Measurements from ENCODE around the gene RIMBP2.
"Not testable (repeated sequence)": the region's sequence is repeated elsewhere in the genome, so short reads cannot be mapped to it uniquely, and the experiment has no call there.

RIMBP2 gene

DNA sequence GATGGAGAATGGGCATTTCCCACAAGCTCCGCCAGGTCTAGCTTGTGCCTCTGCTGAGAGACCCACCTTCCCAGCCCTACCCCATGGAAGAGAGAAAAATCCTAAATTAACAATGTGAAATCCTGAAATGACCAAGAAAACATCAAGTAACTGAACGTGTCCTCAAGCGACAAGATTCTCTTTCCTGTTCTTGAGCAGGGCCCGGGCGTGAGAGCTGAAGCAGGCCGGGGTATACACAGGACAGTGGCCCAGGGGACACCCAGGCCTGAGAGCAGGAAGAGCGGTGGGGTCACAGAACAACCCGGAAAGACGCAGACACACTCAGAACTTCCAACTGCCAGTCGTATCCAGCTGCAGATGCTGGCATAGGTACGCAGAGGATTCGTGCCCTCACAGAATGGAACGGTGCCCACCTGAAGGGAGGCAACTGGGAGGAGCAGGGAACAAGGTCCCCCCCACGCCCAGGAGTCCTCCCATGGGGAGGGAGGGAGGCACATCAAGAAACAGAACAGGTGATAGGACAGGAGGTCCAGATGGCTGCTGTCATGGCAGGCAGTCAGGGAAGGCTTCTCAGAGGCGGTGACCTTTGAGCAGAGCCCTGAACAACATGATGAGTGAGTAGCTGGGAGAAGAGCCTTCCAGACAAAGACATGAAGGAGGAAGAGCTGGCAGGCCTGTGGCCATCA lies 9.1 kb downstream of the RIMBP2 start:
- DNase-seq (ENCODE audit: low read depth in 2 of 2), result no peak

DNA sequence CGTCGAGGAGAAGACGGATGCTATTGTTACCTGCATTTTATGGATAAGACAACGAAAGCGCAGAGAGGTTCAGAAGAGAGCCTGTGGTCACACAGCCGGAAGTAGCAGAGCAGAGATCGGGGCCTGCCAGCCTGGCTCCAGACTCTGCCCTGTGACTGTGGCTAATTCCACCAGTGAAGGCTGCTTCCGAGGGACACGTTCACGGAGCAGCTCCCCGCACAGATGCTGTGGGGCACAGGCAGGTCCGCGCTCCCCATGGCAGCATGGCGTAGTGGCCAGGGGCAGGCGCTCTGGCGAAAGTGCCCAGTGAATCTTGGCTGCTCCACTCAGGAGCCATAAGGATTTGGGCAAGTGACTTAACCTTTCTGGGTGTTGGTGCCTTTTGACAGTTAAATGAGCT lies 9.8 kb downstream of the RIMBP2 start:
- DNase-seq (ENCODE audit: low read depth in 2 of 2), result no peak

DNA sequence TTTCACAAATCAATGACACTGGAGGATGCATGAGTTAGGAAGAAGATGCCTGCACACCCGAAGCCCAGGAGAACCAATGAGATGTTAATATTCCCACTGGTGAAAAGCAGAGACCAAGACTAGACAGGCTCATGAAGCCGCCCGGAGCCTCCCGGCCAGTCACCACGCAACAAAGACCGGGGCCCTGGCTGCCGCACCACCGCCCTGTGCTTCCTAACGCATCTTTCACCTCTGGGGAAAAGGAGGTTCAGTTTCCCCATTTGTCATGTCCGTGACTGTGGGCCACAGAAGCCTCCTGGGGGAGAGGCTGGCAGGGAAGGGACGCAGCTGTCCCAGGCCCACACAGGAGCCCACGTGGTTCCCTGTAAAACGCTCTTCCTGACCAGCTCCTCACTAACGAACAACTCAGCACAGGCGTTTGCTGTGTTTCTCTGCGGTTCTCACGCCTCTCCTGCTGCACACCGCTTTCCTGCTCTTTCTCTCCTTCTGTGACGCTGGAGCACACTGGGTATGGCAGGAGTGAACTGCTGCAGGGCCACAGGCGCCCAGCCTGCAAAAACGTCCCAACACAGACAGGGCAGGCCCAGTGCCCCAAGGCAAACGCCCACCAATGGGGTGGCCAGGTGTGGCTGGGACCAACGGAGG lies 10.8 kb downstream of the RIMBP2 start:
- DNase-seq (ENCODE audit: low read depth in 2 of 2), result no peak

DNA sequence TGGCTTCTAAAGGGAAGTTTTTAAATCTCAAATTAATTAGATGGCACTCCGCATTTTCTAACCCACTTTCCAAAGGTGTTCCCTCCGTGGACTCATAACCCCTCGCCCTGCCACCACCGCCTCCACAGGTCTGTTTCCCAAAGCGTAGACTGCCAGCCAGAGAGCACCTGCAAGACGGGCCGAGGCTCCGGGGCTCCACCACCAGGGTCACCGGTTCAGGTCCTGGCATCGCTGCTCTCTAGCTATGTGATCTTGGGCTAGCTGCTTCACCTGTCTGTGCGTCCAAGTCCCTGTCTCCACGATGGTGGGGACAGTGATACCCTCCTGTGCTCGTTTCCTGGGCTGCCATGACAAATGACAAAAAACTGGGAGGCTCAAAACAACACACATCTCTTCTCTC lies 11.5 kb downstream of the RIMBP2 start:
- no peak for DNase-seq (ENCODE audit: low read depth in 2 of 2)

DNA sequence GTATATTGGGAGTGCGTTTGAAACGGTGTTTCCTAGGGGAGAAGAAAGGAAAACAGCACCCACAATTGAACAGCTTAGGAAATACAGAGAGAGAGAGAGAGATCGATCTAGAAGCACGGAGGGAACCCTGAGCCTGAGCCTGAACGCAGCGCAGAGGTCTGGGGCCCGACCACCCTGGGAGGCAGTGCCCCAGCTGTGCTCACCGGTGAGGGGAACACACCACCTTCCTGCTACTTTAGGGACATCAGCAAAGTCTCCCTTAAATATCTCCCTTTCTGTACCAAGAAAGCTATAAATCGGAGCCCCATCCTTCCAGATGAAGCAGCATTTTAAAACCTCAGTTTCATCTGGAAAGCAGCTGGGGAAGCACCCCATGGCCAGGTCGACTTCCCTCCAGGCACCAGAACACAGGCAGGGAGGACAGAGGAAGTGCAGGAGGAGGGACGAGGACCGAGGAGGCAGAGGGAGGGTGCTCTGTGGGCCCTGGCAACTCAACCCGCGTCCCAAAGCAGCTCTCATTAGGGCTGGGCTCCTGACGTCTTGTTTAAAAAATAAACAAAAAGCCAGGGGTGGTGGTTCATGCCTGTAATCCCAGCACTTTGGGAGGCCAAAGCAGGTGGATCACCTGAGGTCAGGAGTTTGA lies 12.2 kb downstream of the RIMBP2 start:
- DNase-seq (ENCODE audit: low read depth in 2 of 2), result no peak

DNA sequence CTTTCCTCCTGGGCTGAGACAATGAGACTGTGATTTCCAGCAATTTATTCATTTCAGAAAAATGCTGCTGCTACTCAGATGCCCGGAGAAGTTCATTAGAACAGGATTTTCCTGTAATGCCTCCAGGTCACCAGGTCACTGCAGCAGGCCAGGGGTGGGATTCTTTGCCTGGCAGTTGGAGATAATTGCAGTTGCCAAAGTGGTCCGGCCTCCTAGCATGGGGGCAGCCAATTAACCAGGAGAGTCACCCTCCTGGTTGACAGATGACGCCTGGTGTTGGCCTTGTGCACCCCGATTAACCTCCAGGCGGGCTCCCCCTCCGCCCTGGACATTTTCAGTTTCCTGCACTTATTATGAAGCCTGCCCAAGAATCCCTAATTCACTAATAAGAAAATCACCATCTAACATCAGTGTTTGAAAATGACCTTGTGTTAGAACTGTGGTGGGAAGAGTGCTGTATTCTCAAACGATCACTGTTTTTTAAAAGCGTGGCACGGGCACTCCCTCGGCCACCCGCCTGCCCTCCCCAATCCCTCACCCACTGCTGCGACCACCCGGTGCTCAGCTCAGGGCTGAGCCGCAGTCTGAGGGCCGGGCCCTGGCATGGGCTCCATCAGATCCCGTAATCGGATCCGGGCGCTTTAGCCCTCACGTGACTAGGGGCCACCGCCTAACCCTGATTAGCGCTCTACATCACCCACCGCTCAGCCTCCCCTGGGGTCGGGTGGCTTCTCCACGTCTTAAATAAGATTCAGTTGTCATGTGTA lies 12.9 kb downstream of the RIMBP2 start:
- no peak for DNase-seq (ENCODE audit: low read depth in 2 of 2)

DNA sequence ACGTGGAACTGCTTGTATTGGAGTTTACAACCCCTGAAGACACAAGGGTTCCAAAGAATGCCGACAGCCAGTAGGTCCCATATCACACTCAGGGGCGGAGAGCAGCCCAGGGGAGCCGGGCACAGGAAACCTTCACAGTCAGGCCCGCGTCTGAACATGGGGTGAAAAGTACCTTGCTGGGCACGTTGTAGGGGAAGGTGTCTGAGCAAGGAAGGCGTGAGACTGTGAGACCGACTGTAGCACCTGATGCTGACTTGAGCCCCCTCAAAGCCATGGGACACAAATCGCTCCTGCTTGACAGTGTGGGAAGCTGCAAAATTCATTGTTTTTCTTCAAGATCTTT lies 14.7 kb downstream of the RIMBP2 start:
- DNase-seq (ENCODE audit: low read depth in 2 of 2), result no peak

DNA sequence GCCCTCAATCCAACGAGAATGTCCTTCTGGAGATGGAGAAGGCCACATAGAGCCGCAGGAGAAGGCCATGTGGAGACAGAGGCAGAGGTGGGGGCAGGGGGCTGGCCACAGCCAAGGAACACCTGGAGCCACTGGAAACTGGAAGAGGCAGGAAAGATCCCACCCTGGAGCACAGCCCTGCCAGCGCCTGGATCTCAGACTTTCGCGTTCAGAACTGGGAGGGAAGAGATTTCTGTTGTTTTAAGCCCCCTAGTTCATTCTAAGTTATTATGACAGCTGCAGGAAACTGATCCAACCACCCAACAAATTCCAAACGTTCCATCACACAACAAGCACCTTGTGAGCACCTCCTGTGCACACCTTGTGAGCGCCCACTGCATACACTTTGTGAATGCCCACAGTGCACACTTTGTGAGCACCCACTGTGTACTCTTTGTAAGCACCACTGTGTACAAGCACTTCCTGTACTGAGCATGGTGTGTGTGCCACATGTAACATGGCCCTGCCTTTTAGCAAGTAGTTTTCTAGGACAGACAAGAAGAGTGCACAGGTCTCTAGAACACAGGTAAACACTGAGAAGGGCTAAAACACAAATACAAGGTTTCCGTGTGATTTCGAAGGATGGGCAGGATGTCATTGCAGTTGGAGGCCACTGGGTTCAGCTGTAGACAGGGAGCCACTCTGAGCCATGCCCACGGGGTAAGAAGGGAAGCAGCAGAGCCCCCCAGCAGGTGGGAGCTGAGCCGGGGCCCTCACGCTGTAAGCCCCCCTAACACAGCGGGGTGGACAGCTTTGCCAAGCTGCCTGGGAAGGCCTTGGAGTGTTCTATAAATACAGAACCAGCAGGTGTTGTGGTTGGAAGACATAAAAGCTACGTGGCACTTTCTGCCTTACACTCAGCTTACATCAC lies 15.4 kb downstream of the RIMBP2 start:
- DNase-seq (ENCODE audit: low read depth in 2 of 2), result no peak

DNA sequence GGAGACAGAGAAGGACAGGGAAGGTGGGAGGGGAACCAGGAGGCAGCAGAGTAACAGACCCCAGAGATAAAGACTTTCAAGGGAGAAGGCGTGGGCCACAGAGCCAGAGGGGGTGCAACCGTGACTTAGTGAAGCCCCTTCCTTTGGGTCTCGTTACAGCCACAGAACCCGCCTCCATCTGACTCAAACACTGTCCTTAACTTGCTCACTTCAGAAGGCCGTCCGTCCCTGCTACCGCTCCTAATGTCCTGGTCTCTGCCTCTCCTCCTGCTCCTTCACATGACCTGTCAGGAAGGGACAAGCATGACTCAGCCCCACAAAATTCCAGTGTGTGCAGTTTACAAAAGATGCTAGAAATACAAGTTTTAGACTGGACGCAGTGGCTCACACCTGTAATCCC lies 18.0 kb downstream of the RIMBP2 start:
- DNase-seq (ENCODE audit: low read depth in 2 of 2), result no peak

DNA sequence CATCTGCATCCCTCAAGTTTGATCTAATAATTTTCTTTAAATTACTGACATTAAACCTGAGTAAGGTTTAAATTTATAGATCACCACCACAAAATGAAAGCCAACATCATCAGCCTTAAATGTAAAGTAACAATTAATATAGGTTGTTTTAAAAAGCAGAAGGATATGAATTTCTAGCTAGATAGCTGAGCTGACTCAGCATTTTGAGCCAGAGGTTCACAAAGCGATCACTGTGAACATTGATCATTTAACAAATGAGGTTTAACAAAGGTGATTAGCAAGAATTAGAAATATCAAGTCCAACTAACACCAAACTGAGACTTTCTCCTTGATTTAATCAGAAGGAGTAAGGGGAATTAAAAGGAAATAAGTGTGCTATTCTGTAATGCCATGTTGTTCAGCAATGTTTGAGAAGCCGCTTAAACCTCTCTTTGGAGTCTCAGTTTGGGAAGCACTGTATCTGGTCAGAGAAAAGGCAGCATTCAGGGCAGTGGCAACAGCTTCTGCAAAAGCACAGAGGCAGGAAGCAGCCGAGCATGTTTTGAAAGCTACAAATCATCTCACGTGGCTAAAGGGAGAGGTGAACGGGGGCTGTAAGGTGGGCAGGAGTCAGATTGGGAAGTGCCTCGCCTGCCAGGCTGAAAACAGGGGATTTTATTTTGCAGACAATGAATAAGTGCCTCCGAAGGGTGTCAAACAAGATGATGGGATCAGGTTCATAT lies 19.6 kb downstream of the RIMBP2 start:
- no peak for DNase-seq (ENCODE audit: low read depth in 2 of 2)

DNA sequence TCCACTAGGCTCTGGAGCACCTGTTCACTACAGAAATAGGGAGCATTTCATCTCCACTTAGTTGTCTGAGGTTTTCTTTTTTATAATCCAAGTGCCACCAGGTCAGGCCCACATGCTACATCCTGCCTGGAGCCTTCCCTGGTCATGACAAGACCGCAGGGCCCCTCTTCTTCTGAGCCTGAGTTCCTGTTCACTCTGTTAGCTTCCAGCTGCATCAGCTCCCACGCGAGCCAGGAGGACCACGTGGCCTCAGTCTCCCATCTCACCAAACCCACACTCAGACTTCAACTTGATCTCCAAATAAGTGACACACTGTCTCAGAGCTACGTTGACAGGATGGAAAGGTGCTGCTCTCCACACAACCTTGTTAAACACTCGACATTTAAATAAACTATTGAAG lies 21.0 kb downstream of the RIMBP2 start:
- DNase-seq (ENCODE audit: low read depth in 2 of 2), result no peak

DNA sequence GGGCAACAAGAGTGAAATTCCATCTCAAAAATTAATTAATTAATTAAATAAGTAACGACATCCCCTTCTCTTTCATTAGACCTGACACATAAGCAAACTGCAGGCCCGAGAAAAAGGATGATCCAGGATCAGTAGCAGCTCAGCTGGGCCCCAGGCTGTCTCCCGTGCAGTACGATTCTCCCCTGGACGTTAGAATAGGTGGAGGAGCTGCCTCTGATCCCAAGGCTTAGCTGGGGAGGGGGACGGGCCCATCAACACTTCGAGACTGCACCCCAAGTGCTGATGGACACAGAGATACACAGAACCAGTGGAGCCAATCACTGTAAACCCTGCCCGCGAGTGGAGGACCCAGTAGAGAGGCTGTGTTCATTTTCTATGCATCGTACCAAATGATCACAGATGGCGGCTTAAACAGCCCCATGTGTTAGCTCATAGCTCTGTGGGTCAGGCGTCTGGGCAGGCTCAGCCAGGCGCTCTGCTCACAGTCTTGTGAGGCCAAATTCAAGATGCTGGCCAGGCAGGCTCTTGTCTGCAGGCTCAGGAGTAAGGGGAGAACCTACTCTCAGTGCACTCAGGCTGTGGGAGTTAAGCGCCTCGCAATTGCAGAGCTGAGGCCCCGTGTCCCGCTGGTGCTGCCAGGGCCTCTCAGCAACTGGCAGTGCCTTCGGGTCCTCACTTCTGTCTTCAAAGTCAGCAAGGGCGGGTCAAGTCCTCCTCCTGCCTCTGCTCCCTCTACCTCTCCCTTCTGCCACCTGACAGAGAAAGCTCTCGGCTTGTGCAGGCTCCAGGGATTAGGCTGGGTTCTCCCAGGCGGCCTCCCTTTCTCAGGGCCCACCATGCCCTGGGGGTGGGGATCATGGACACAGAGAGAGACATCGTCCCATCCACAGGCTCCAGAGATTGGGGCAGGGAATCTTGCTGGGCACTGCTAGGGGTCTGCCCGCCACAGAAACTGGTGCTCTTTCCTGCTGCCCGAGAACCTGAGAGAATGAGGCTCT lies 26.4 kb downstream of the RIMBP2 start:
- DNase-seq (ENCODE audit: low read depth in 2 of 2), result no peak

DNA sequence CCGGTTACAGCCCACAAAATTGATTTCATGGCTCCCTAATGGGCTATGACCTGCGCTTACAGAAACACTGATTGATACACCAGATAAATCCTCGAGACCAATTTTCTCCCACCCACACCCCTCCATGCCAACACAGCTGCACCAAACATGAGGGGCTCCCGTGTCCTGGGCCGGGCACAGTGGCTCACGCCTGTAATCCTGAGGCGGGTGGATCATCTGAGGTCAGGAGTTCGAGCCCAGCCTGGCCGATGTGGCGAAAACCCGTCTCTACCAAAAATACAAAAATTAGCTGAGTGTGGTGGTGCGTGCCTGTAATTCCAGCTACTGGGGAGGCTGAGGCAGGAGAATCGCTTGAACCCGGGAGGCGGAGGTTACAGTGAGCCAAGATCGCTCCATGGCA lies 27.1 kb downstream of the RIMBP2 start:
- not testable (repeated sequence) for DNase-seq (ENCODE audit: low read depth in 2 of 2)

DNA sequence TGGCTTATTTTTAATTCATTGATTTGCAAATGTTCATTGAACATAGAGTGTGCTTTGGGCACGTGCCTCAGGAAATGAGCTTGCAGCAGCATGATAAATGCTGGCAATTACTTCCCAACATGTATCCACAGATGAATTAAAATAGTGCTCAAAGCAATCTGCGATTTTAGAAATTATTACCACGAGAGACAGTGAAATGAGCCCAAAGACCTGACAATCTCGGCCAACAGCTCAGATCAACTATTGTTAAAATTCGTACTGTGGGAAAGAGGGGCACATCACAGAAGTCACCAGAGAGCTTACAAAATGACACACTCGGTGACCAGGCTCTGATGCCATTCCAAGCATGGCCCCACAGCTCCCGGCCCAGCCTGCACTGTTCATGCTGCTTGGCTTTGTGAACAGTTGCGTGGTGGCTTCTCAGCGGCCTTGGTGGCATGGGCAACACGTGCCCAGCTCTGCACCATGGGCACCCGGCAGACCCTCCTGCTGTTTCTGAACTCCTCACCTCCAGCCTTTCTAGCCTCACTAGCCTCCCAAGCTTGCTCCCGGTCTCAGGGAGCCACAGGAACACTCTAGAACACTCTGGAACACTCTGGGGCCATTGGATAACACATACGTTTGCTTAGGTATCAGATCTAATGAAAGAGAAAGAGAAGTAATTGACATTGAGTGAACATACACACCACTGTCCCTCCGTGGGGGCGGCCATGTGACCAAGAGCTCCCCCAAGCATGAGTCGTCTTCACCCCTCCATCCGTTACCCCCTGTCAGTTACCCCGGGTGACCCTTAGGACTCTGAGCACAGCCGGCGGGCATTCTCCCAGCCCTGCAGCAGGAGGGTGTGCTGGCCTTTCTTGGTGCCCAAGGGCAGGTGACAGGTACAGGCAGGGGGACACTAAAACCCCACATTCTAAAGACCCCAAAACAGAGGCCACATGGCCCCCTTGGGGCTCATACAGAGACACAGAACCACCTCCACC lies 28.0 kb downstream of the RIMBP2 start:
- no peak for DNase-seq (ENCODE audit: low read depth in 2 of 2)

DNA sequence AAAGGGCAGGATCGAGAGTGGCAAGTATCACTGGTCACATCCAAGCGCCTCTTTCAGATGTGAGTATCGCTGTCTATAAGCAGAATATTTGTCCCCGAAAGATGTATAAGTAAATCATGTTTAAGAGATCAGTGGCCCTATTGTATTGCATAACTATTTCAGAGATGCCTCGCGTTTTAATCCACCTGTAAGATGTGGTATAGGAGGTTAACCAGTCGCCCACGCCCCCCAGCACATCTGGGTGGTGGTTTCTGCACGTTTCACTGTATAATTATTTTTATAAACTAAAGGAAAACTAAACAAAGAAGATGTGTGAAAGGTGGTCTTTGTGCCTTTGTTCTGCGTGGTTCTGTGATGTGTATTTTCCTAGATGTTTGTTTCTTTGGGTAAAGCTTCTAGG lies 28.9 kb downstream of the RIMBP2 start:
- DNase-seq (ENCODE audit: low read depth in 2 of 2), result no peak

DNA sequence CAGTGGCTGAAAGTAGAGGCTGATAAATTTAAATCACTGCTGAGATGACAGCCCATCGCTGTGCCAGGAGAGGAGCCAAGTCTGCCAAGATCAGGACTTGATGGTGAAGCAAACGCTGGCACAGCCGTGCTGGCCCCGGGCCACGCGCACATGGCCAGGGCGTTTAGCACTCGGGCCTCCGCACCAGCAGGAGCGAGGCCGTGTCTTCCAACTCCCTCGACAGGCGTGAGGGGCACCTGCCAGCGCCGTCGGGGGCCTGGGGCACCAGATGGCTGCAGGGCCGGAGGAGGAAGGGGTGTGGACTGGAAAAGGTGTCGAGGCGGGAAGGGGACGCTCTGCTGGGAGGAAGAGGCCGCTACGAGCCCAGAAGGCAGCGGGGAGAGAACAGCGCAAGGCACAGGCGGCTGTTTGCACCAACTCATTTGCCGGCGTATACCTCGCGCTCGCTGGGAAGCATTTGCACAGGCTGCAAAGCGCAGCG lies 29.5 kb downstream of the RIMBP2 start:
- no peak for DNase-seq (ENCODE audit: low read depth in 2 of 2)

DNA sequence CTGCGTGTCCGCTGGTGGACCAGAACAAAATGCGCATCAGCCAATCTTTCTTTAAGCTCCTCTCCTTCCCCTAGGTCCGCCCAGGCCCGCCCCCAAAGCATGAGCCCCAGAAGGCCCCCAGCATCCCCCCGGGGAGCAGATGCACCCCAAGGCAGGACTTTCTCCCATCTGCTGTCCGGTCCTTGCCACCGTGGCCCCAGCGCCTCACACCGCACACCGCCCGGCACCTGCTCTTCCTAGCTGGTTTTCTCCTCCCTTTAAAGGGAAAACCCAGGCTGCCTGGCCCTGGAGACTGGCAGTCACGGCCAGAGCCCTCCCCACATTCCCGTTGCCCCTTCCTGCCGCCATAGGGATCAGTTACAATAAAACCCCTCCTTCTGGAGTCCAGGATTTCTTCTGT lies 30.2 kb downstream of the RIMBP2 start:
- DNase-seq (ENCODE audit: low read depth in 2 of 2), result no peak

DNA sequence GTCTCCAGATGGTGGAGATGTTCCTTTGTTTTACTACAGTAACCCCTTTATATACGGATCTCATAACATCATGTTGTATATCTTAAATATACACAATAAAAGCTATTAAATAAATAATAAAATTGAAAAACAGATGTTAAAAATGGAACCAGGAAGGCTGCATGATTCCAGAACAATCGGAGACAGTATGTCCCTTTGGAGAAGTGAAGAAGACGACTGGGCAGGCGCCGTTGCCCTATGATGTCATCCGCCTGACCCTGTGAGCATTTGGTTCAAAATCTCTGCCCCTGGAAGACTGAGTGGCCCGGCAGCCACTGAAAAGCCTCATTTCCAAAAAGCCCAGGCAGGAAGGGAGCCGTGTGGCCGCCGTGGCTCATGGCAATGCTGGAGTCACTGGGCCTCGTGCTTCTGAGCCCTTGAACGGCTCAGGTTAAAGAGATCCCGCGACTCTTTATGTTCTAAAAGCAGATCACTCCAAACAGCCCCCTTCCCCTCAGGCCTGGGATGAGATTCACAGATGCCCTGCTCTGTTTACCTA lies 30.8 kb downstream of the RIMBP2 start:
- DNase-seq (ENCODE audit: low read depth in 2 of 2), result no peak

All from stimulated activated CD4-positive, alpha-beta T cell treated with anti-CD3 and anti-CD28 coated beads, Interleukin-15, amount 100 ng/mL, for 48 hours (primary cell).